B cell (primary cell): ENCODE measurements around the gene CDK4.

Source experiments
- EZH2 ChIP-seq: IDR thresholded peaks from 2 replicates; pipeline ENCODE4 v1.6.1; 2012; ENCODE audit warnings: borderline replicate concordance, low read depth, mild to moderate bottlenecking, moderate library complexity, low read length; ENCODE audit not compliant: insufficient read depth, poor library complexity, severe bottlenecking
- TF ChIP-seq, protein P1 (sequence below): fragments of 200-600 bp; IDR thresholded peaks from one replicate; pipeline ENCODE4 v1.8.0; 2022; ENCODE audit warnings: antibody characterized with exemption, mild to moderate bottlenecking

DNA sequence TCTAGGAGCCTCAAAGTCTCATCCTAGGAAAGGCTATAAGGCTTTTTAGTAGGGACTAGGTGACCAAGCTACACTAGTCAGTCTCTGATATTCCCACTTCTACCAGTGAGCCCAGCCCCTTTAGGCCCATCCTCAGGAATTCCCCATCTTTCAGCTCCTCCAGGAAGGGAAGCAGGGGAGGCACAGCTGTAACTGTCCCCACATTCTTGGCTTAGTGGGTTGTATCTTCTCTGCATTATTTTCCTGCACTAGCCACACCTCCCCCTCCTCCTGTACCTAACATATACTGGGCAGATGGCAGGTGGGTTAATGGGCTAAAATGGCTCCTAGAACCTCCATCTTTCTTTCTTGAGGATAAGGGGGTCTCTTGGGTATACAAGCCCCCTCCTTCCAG lies 15.2 kb upstream of the CDK4 start:
- TF ChIP-seq, protein P1, sequence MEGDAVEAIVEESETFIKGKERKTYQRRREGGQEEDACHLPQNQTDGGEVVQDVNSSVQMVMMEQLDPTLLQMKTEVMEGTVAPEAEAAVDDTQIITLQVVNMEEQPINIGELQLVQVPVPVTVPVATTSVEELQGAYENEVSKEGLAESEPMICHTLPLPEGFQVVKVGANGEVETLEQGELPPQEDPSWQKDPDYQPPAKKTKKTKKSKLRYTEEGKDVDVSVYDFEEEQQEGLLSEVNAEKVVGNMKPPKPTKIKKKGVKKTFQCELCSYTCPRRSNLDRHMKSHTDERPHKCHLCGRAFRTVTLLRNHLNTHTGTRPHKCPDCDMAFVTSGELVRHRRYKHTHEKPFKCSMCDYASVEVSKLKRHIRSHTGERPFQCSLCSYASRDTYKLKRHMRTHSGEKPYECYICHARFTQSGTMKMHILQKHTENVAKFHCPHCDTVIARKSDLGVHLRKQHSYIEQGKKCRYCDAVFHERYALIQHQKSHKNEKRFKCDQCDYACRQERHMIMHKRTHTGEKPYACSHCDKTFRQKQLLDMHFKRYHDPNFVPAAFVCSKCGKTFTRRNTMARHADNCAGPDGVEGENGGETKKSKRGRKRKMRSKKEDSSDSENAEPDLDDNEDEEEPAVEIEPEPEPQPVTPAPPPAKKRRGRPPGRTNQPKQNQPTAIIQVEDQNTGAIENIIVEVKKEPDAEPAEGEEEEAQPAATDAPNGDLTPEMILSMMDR: no peak
- no peak for TF ChIP-seq EZH2
